Lower leg skin (tissue), 3 donors: Measurements from ENCODE around the gene PODNL1.
"Not testable (repeated sequence)": the region's sequence is repeated elsewhere in the genome, so short reads cannot be mapped to it uniquely, and the experiment has no call there.

Experiments
- POLR2A ChIP-seq, 2 donors: fragments of 450-650 bp; IDR thresholded peaks; one replicate each; pipeline ENCODE4 v1.6.1; 2016 to 2017; ENCODE audit warnings: antibody characterized with exemption in 2 of 2, mild to moderate bottlenecking in 1 of 2, moderate library complexity in 1 of 2
- TF ChIP-seq, protein P1 (sequence below), 3 donors: fragments of 450-650 bp; IDR thresholded peaks; one replicate each; pipeline ENCODE4 v1.5.1; 2016; ENCODE audit warnings: antibody characterized with exemption in 3 of 3, mild to moderate bottlenecking in 3 of 3, moderate library complexity in 2 of 3

GRCh38 chr19:13922118-13922517 lies 16.1 kb downstream of the PODNL1 start:
- not testable (repeated sequence) for TF ChIP-seq POLR2A (IDR thresholded peaks at IDR 0.05)
- TF ChIP-seq, protein P1, sequence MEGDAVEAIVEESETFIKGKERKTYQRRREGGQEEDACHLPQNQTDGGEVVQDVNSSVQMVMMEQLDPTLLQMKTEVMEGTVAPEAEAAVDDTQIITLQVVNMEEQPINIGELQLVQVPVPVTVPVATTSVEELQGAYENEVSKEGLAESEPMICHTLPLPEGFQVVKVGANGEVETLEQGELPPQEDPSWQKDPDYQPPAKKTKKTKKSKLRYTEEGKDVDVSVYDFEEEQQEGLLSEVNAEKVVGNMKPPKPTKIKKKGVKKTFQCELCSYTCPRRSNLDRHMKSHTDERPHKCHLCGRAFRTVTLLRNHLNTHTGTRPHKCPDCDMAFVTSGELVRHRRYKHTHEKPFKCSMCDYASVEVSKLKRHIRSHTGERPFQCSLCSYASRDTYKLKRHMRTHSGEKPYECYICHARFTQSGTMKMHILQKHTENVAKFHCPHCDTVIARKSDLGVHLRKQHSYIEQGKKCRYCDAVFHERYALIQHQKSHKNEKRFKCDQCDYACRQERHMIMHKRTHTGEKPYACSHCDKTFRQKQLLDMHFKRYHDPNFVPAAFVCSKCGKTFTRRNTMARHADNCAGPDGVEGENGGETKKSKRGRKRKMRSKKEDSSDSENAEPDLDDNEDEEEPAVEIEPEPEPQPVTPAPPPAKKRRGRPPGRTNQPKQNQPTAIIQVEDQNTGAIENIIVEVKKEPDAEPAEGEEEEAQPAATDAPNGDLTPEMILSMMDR (IDR thresholded peaks at IDR 0.05), result not testable (repeated sequence)
